Mesendoderm (in vitro differentiated cells): Measurements from ENCODE around the gene ATP8B4.
"Not testable (repeated sequence)": the region's sequence is repeated elsewhere in the genome, so short reads cannot be mapped to it uniquely, and the experiment has no call there.

ENCODE experiments used
- DNase-seq: peaks from one replicate; pipeline ENCODE4 v3.0.0; 2013
- H2AK5ac ChIP-seq: 2 replicates; pipeline ENCODE4 v1.6.1; 2013; ENCODE audit warnings: low read length, inconsistent platforms
- H2BK120ac ChIP-seq: 2 replicates; pipeline ENCODE4 v1.6.1; 2013; ENCODE audit warnings: low read depth, mild to moderate bottlenecking, low read length, moderate library complexity, mixed read lengths
- H2BK15ac ChIP-seq: replicated peaks from 2 replicates; pipeline ENCODE4 v1.6.1; 2013; ENCODE audit warnings: low read depth, mild to moderate bottlenecking, moderate library complexity
- H2BK5ac ChIP-seq: 2 replicates; pipeline ENCODE4 v1.6.1; 2013; ENCODE audit warnings: low read length, inconsistent platforms
- H3K18ac ChIP-seq: 2 replicates; pipeline ENCODE4 v1.6.1; 2013; ENCODE audit warnings: mild to moderate bottlenecking, low read length, mixed read lengths
- H3K23ac ChIP-seq: one replicate; pipeline ENCODE4 v1.6.1; 2013; ENCODE audit warnings: low read length
- H3K27ac ChIP-seq: 2 replicates; pipeline ENCODE4 v1.5.1; 2013; ENCODE audit warnings: low read depth, mild to moderate bottlenecking, inconsistent platforms, low read length, moderate library complexity
- H3K27me3 ChIP-seq: 2 replicates; pipeline ENCODE4 v1.6.1; 2013; ENCODE audit warnings: low read length, control low read depth, mild to moderate bottlenecking, inconsistent platforms; ENCODE audit not compliant: insufficient read depth, poor library complexity
- H3K36me3 ChIP-seq: 2 replicates; pipeline ENCODE4 v1.6.1; 2013; ENCODE audit warnings: low read length, inconsistent platforms; ENCODE audit not compliant: control insufficient read depth, insufficient read depth
- H3K4ac ChIP-seq: one replicate; pipeline ENCODE4 v1.6.1; 2013; ENCODE audit warnings: low read depth, mild to moderate bottlenecking, low read length, moderate library complexity
- H3K4me1 ChIP-seq: 2 replicates; pipeline ENCODE4 v1.6.1; 2013; ENCODE audit warnings: low read depth, low read length, inconsistent platforms; ENCODE audit not compliant: control insufficient read depth
- H3K4me2 ChIP-seq: 2 replicates; pipeline ENCODE4 v1.6.1; 2013; ENCODE audit warnings: low read length
- H3K4me3 ChIP-seq: 2 replicates; pipeline ENCODE4 v1.5.1; 2013; ENCODE audit warnings: mild to moderate bottlenecking, low read length
- H3K56ac ChIP-seq: one replicate; pipeline ENCODE4 v1.6.1; 2013; ENCODE audit warnings: low read length
- H3K79me1 ChIP-seq: 2 replicates; pipeline ENCODE4 v1.6.1; 2013; ENCODE audit warnings: low read length, inconsistent platforms
- H3K79me2 ChIP-seq: 2 replicates; pipeline ENCODE4 v1.6.1; 2013; ENCODE audit warnings: mild to moderate bottlenecking, low read length; ENCODE audit not compliant: control insufficient read depth, insufficient read depth
- H3K9ac ChIP-seq: 2 replicates; pipeline ENCODE4 v1.6.1; 2013; ENCODE audit warnings: low read length, inconsistent platforms
- H4K5ac ChIP-seq: one replicate; pipeline ENCODE4 v1.6.1; 2013; ENCODE audit warnings: low read length
- H4K8ac ChIP-seq: one replicate; pipeline ENCODE4 v1.6.1; 2013; ENCODE audit warnings: low read depth, mild to moderate bottlenecking, control low read depth, low read length, moderate library complexity
- WGBS: extraction: QIAGEN DNeasy Blood & Tissue Kit; methylation state at CpG from one replicate; pipeline ENCODE4 v1.1.7; 2013; ENCODE audit warnings: low lambda C conversion rate, missing lambda C conversion rate; ENCODE audit not compliant: insufficient coverage; ENCODE audit errors: extremely low coverage; 5-methylcytosine and 5-hydroxymethylcytosine counted together

The ATP8B4 gene

GRCh38 chr15:50100486-50100885 lies 18.5 kb downstream of the ATP8B4 start:
- H3K9ac ChIP-seq, result no peak overlapping the region
- H2BK5ac ChIP-seq, result no peak overlapping the region
- no peak overlapping the region for H2BK15ac ChIP-seq
- no peak overlapping the region for H3K23ac ChIP-seq
- no peaks in the 10 kb centered on the region for H3K36me3 ChIP-seq
- H3K27me3 ChIP-seq, result no peaks in the 10 kb centered on the region
- H3K56ac ChIP-seq, result no peak overlapping the region
- no peak overlapping the region for H3K4ac ChIP-seq
- no peak overlapping the region for H3K27ac ChIP-seq
- no peaks in the 10 kb centered on the region for H3K79me2 ChIP-seq
- no peak overlapping the region for H3K4me3 ChIP-seq
- no peaks in the 10 kb centered on the region for H3K79me1 ChIP-seq
- no peak overlapping the region for H3K4me2 ChIP-seq
- no peak overlapping the region for H3K18ac ChIP-seq
- H2BK120ac ChIP-seq, result no peak overlapping the region
- no peak for DNase-seq
- no peak overlapping the region for H4K8ac ChIP-seq
- WGBS, result no CpG with 5 or more reads among the region's 1 CpG
- no peaks in the 10 kb centered on the region for H3K4me1 ChIP-seq
- no peak overlapping the region for H2AK5ac ChIP-seq
- no peak overlapping the region for H4K5ac ChIP-seq

- no peak overlapping the region for H2BK15ac ChIP-seq
- H3K36me3 ChIP-seq, result no peaks in the 10 kb centered on the region
- no peak overlapping the region for H2AK5ac ChIP-seq
- no peak overlapping the region for H3K18ac ChIP-seq
- H3K4me3 ChIP-seq, result no peak overlapping the region
- H3K79me1 ChIP-seq, result no peaks in the 10 kb centered on the region
- H4K5ac ChIP-seq, result no peak overlapping the region
- no peak overlapping the region for H3K27ac ChIP-seq
- H3K9ac ChIP-seq, result no peak overlapping the region
- DNase-seq, result no peak
- no peak overlapping the region for H3K4me2 ChIP-seq
- no peak overlapping the region for H2BK5ac ChIP-seq
- H3K56ac ChIP-seq, result no peak overlapping the region
- H3K23ac ChIP-seq, result no peak overlapping the region
- H3K27me3 ChIP-seq, result no peaks in the 10 kb centered on the region
- no peaks in the 10 kb centered on the region for H3K4me1 ChIP-seq
- no peak overlapping the region for H4K8ac ChIP-seq
- no peaks in the 10 kb centered on the region for H3K79me2 ChIP-seq
- H2BK120ac ChIP-seq, result no peak overlapping the region
- no peak overlapping the region for H3K4ac ChIP-seq
Observed at GRCh38 chr15:50098545-50098944, 20.5 kb downstream of the ATP8B4 start.

GRCh38 chr15:50095938-50096821 lies 22.9 kb downstream of the ATP8B4 start:
- Histone ChIP-seq H3K4me1 (no peaks in the 10 kb centered on the region), H3K4me2 (no peak overlapping the region), H3K56ac (no peak overlapping the region), H3K18ac (no peak overlapping the region), H3K79me2 (no peaks in the 10 kb centered on the region), H3K27me3 (no peaks in the 10 kb centered on the region), H3K36me3 (no peaks in the 10 kb centered on the region), H2BK120ac (no peak overlapping the region), H4K5ac (no peak overlapping the region), H2AK5ac (no peak overlapping the region), H3K4me3 (no peak overlapping the region), H3K4ac (no peak overlapping the region), H3K9ac (no peak overlapping the region), H3K27ac (no peak overlapping the region), H4K8ac (no peak overlapping the region), H2BK5ac (no peak overlapping the region), H3K23ac (no peak overlapping the region), H2BK15ac (no peak overlapping the region), H3K79me1 (no peaks in the 10 kb centered on the region)
- WGBS, result no CpG with 5 or more reads among the region's 8 CpGs
- DNase-seq, result no peak

- not testable (repeated sequence) for H3K18ac ChIP-seq, H3K9ac ChIP-seq, H3K4me3 ChIP-seq, H2BK15ac ChIP-seq, H3K36me3 ChIP-seq, H3K79me2 ChIP-seq, H3K4ac ChIP-seq, H2BK120ac ChIP-seq, H4K8ac ChIP-seq, H3K27me3 ChIP-seq, H3K4me1 ChIP-seq, DNase-seq, H2BK5ac ChIP-seq, H2AK5ac ChIP-seq, H3K27ac ChIP-seq, H4K5ac ChIP-seq, H3K4me2 ChIP-seq, H3K79me1 ChIP-seq, H3K56ac ChIP-seq, H3K23ac ChIP-seq
- no CpG with 5 or more reads among the region's 3 CpGs for WGBS
Observed at GRCh38 chr15:50089386-50089785, 29.6 kb downstream of the ATP8B4 start.

GRCh38 chr15:50084932-50085331 lies 34.1 kb downstream of the ATP8B4 start:
- no peak overlapping the region for H2BK120ac ChIP-seq
- H3K9ac ChIP-seq, result no peak overlapping the region
- no peaks in the 10 kb centered on the region for H3K36me3 ChIP-seq
- no peak overlapping the region for H3K18ac ChIP-seq
- no peak overlapping the region for H3K4me2 ChIP-seq
- no peaks in the 10 kb centered on the region for H3K4me1 ChIP-seq
- no peaks in the 10 kb centered on the region for H3K79me2 ChIP-seq
- H2BK5ac ChIP-seq, result no peak overlapping the region
- no peak overlapping the region for H3K23ac ChIP-seq
- H2AK5ac ChIP-seq, result no peak overlapping the region
- H2BK15ac ChIP-seq, result no peak overlapping the region
- DNase-seq, result no peak
- WGBS, result no CpG with 5 or more reads among the region's 2 CpGs
- H3K79me1 ChIP-seq, result no peaks in the 10 kb centered on the region
- H4K8ac ChIP-seq, result no peak overlapping the region
- no peak overlapping the region for H3K27ac ChIP-seq
- no peak overlapping the region for H3K4ac ChIP-seq
- H3K56ac ChIP-seq, result no peak overlapping the region
- H4K5ac ChIP-seq, result no peak overlapping the region
- H3K4me3 ChIP-seq, result no peak overlapping the region
- H3K27me3 ChIP-seq, result no peaks in the 10 kb centered on the region
